SK-N-MC (cell line): Measurements from ENCODE around the gene SLC4A4.

Experiments
- EZH2 ChIP-seq: fragments of 200-600 bp; sonication (generic); IDR thresholded peaks from one replicate; pipeline ENCODE4 v1.6.1; 2017; ENCODE audit warnings: antibody characterized with exemption
- FOXP2 ChIP-seq: optimal IDR thresholded peaks from 2 replicates; pipeline ENCODE3; 2011; ENCODE audit warnings: mild to moderate bottlenecking, moderate library complexity; ENCODE audit not compliant: insufficient read depth; ENCODE audit errors: extremely low read length, control extremely low read depth
- POLR2AphosphoS5 ChIP-seq: IDR thresholded peaks from 2 replicates; pipeline ENCODE4 v1.6.1; 2012; ENCODE audit warnings: mild to moderate bottlenecking, low read depth, low read length, borderline replicate concordance

DNA sequence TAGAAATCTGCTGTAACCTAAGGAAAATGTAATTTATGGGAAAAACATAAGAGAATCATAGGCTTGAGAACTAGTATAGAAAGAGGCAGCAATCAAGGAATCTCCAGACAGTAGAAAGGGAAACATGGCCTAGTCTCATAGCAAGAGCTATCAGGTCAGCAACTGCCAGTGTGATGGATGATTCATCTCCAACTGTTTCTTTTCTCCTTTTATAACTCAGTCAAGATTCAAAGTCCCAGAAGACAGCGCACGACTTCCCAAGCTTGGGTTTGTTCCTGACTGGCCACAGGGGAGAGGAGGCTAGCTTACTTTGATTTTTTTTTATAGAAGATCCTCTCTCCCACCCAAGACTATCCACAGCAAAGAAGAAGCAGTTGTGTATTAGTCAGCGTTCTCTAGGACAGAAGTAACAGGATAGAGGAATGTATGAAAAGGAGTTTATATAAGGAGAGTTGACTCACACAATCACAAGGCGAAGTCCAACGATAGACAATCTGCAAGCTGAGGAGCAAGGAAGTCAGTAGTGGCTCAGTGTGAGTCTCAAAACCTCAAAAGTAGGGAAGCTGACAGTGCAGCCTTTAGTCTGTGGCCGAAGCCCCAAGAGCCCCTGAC, 263.6 kb downstream of the SLC4A4 start:
- no peak for TF ChIP-seq EZH2
- no peak for TF ChIP-seq POLR2AphosphoS5
- no peak for TF ChIP-seq FOXP2
